Gastrocnemius medialis (tissue), 4 donors: ENCODE data around the gene SCGB1D1. TPM values are rescaled to one million over a fixed set of nuclear protein-coding genes. Genes with fewer than 3 reads are reported as not detected.

ENCODE experiments used
- ATAC-seq, 2 donors: fragments of 150-250 bp; one replicate each; pipeline ENCODE4 v1.9.1; 2016
- DNase-seq, 2 donors: peaks; one replicate each; pipeline ENCODE4 v3.0.0-alpha.2; 2019
- H3K27ac ChIP-seq, 4 donors: fragments of 200-600 bp; sonication (generic); 1 replicate in 1 of 4; 2 replicates in 3 of 4; pipeline ENCODE4 v1.5.1; 2016 to 2018; ENCODE audit warnings: mild to moderate bottlenecking in 2 of 4, moderate library complexity in 1 of 4
- H3K27me3 ChIP-seq, 3 donors: fragments of 200-600 bp; sonication (generic) in 2 of 3; 1 replicate in 1 of 3; 2 replicates in 2 of 3; pipeline versions ENCODE4 v1.5.1 to v1.6.0; 2016 to 2019; ENCODE audit warnings: mild to moderate bottlenecking in 1 of 3, moderate library complexity in 1 of 3
- H3K36me3 ChIP-seq, 2 donors: fragments of 200-600 bp; sonication (generic) in 1 of 2; one replicate each; pipeline ENCODE4 v1.5.1; 2017 to 2018
- H3K4me1 ChIP-seq, 2 donors: fragments of 200-600 bp; sonication (generic) in 1 of 2; one replicate each; pipeline ENCODE4 v1.5.1; 2016 to 2017; ENCODE audit warnings: mild to moderate bottlenecking in 2 of 2
- H3K4me3 ChIP-seq, 4 donors: fragments of 200-600 bp; sonication (generic) in 3 of 4; 1 replicate in 1 of 4; 2 replicates in 3 of 4; pipeline ENCODE4 v1.5.1; 2016 to 2019; ENCODE audit warnings: mild to moderate bottlenecking in 2 of 4
- H3K9me3 ChIP-seq, 3 donors: fragments of 200-600 bp; sonication (generic) in 2 of 3; 1 replicate in 1 of 3; 2 replicates in 2 of 3; pipeline ENCODE4 v1.5.1; 2016 to 2019
- CTCF ChIP-seq, 5 experiments: fragments of 450-650 bp in 3 of 5; fragments of 200-600 bp in 2 of 5; sonication (generic) in 2 of 5; IDR thresholded peaks in 4 of 5; conservative IDR thresholded peaks in 1 of 5; 1 replicate in 4 of 5; 2 replicates in 1 of 5; pipeline ENCODE4 v1.5.1; 2016 to 2019; ENCODE audit warnings: antibody characterized with exemption in 5 of 5, mild to moderate bottlenecking in 3 of 5, moderate library complexity in 3 of 5
- POLR2A ChIP-seq, 2 donors: fragments of 450-650 bp; IDR thresholded peaks; one replicate each; pipeline ENCODE4 v1.6.1; 2017; ENCODE audit warnings: antibody characterized with exemption in 2 of 2, mild to moderate bottlenecking in 2 of 2, moderate library complexity in 2 of 2
- in situ Hi-C, 4 donors: fragments of 200-750 bp; cut with MboI; loops; one replicate each; pipeline versions ENCODE4 v1.15.0 to v1.8.0; 2017; ENCODE audit warnings: low sequenced_read_pairs in 4 of 4
- intact Hi-C: fragments of 100-400 bp; cut with DNase I; formaldehyde crosslinking; loops from one replicate; pipeline ENCODE4 v1.15.1; 2023; ENCODE audit warnings: low total_unique reads
- total RNA-seq, 4 donors: library from RNA; depleted of rRNA; stranded (reverse); fragments of >200 nt; gene quantifications; one replicate each; pipeline versions ENCODE4 v1.1.0 to v1.2.3, GENCODE V29; 2016

Gene SCGB1D1
- total RNA-seq: not detected

DNA sequence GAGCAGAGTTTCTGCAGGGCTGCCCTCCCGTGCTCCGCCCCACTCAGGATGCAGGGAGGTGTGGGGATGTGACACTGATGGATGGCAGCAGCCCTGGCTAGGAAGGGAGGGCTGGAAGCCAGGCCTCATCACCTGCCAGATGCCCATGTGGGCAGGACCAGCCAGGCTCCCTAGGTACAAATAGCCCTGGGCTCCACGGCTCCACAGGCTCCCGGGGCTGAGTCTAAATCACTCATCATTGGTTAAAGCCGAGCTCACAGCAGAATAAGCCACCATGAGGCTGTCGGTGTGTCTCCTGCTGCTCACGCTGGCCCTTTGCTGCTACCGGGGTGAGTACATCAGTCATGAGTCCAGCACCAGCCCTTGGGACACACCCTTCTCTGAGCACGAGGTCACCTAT lies at the start of gene SCGB1D1:
Gene SCGB1D1 (plus strand): TSS at position 206 of the 400 bp plus-strand sequence. CDS start 69 bp downstream, at position 275.
- in situ Hi-C loops: no loop called here

DNA sequence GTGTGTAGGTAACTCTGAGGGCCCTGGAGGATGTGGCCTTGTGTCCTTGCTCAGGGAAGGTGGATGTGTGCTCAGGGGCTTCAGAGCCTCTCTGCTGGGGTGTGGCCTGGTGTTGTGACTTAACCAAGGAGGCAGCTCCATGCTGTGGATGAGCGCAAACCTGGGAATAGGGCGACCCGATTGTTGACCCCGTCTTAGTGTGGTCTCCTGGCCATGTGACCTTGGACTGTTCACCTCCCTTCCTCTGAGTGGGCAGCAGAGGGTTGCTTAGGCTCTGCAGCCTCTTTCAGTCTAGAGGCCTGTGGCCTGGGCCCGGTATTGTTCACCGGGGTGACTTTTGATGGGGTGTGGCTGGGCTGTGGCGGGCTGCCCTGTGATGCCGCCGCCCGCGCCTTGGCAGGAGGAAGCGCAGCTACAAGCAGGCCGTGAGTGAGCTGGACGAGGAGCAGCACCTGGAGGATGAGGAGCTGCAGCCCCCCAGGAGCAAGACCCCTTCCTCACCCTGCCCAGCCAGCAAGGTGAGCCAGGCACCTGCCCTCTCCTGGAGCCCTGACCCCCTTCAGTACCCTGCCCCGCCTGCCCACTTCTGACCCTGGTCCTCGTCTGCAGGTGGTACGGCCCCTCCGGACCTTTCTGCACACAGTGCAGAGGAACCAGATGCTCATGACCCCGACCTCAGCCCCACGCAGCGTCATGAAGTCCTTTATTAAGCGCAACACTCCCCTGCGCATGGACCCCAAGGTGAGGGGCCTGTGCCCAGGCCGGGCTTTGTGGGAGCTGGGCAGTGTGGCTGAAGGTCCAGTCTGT lies 49.5 kb upstream of the SCGB1D1 start:
- no peak for ATAC-seq
- intact Hi-C loops: no loop called here
- no peak for DNase-seq
- H3K36me3 ChIP-seq: peaks cover 0 to 43% of the 10 kb centered on the region in 2 donors
- no peak overlapping the region for H3K4me3 ChIP-seq
- no peaks in the 10 kb centered on the region for H3K27me3 ChIP-seq
- no peak overlapping the region for H3K27ac ChIP-seq
- H3K9me3 ChIP-seq: no peaks in the 10 kb centered on the region
- in situ Hi-C loops: no loop called here
- H3K4me1 ChIP-seq: no peaks in the 10 kb centered on the region
- TF ChIP-seq POLR2A (IDR thresholded peaks at IDR 0.05): no peak

More for the DNA sequence above, at the start of gene SCGB1D1:
- Histone ChIP-seq H3K27me3 (peaks cover 0 to 3% (median 0%) of the 10 kb centered on the region in 3 donors), H3K9me3 (no peaks in the 10 kb centered on the region), H3K4me3 (no peak within 1 kb of the TSS), H3K4me1 (no peaks in the 10 kb centered on the region), H3K27ac (no peak within 1 kb of the TSS), H3K36me3 (no peaks in the 10 kb centered on the region)
- no peak for ATAC-seq
- intact Hi-C loops: no loop called here
- TF ChIP-seq CTCF (IDR thresholded peaks at IDR 0.05 in 4 of 5, conservative IDR thresholded peaks at IDR 0.05 in 1 of 5): no peak
- TF ChIP-seq POLR2A (IDR thresholded peaks at IDR 0.05): no peak
- DNase-seq: no peak

DNA sequence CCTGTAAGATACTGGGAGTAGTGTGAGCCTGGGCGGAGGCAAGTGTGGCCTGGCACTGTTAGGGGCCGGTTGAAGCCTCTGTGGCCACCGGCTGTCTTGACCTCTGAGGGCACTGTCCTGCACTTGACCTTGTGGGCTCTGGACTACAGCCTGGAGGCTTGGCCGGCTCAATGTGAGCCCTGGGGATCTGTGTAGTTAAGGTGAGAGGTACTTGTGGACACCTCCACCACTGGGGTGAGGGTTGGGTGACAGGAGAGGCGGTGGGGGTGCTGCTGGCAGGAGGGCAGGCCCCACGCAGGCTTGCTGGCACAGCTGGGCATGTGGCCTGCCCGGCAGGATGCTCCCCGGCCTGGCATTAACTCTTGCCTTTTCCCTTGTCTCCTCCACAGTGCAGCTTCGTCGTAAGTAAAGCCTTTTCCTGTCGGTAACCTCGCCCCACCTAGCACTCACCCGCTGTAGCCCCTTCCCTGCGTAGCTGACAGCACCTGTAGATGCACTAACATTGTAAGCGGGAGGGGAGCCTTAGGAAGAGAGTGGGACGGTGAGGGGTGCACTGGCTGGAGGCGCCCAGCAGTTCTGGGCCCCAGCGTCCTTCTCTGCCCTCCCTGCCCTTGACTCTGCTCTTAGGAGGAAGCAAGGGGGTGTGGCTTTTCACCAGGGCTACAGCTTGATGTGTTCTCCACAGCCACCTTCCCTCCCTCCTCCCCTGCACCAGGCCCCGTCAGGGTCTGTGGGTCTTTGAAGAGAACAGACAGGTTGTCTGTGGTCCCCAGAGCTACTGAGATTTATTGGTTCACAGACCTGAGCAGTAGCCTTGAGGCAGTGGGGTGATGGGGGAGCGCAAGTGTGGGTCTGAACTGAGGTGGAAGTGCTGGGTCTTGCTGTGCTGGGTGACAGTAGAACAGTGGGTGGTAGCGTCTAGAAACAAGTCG lies 48.6 kb upstream of the SCGB1D1 start:
- in situ Hi-C loops (no loop called here), intact Hi-C loops (no loop called here)
- TF ChIP-seq POLR2A (IDR thresholded peaks at IDR 0.05) (no peak), CTCF (IDR thresholded peaks at IDR 0.05 in 4 of 5, conservative IDR thresholded peaks at IDR 0.05 in 1 of 5) (no peak)
- H3K27me3 ChIP-seq: no peaks in the 10 kb centered on the region
- H3K36me3 ChIP-seq: peaks cover 0 to 50% of the 10 kb centered on the region in 2 donors
- no peaks in the 10 kb centered on the region for H3K9me3 ChIP-seq
- no peak overlapping the region for H3K27ac ChIP-seq
- H3K4me1 ChIP-seq: no peaks in the 10 kb centered on the region
- no peak for ATAC-seq
- DNase-seq: no peak
- no peak overlapping the region for H3K4me3 ChIP-seq

DNA sequence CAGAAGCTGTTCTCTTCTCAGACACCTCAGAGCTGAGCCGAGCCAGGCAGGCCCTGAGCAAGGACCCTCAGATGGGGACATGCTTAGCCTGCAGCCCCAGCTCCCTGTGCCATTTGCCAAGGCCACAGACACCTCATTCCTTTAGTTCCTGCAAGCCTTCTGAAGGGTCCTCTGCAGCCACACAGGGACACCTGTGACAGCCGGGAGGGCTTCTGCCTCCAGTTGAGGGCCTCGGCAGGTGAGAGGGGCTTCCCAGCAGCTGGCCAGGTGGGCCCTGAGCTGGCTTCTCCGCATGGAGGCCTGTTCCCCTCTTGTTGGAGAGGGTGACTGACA lies 48.0 kb upstream of the SCGB1D1 start:
- in situ Hi-C loops (no loop called here), intact Hi-C loops (no loop called here)
- TF ChIP-seq POLR2A (IDR thresholded peaks at IDR 0.05) (no peak), CTCF (IDR thresholded peaks at IDR 0.05 in 4 of 5, conservative IDR thresholded peaks at IDR 0.05 in 1 of 5) (no peak)
- no peak overlapping the region for H3K4me3 ChIP-seq
- DNase-seq: no peak
- no peaks in the 10 kb centered on the region for H3K9me3 ChIP-seq
- H3K4me1 ChIP-seq: no peaks in the 10 kb centered on the region
- H3K36me3 ChIP-seq: peaks cover 0 to 52% of the 10 kb centered on the region in 2 donors
- H3K27ac ChIP-seq: no peak overlapping the region
- no peaks in the 10 kb centered on the region for H3K27me3 ChIP-seq
- ATAC-seq: no peak

DNA sequence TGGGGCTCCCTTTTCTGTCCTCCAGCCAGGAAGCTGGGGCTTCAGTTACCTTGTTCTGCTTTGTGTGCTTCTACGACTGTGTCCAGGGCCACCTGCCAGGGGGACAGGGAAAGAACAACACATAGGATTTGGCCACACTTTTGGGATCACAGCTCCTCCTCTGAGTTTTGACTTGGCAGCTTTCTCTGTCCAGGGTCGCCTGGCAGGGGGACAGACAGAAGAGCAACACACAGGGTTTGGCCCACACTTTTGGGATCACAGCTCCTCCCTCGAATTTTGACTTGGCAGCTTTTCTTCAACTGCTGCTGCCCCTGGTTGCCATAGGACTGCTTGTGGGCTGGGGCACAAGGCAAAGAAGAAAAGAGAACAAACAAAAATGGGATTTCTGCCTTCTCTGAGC lies 47.1 kb upstream of the SCGB1D1 start:
- no peaks in the 10 kb centered on the region for H3K4me1 ChIP-seq
- intact Hi-C loops: no loop called here
- TF ChIP-seq CTCF (IDR thresholded peaks at IDR 0.05 in 4 of 5, conservative IDR thresholded peaks at IDR 0.05 in 1 of 5) (no peak), POLR2A (IDR thresholded peaks at IDR 0.05) (no peak)
- H3K36me3 ChIP-seq: peaks cover 0 to 59% of the 10 kb centered on the region in 2 donors
- in situ Hi-C loops: no loop called here
- no peak overlapping the region for H3K4me3 ChIP-seq
- ATAC-seq (no peak), DNase-seq (no peak)
- no peaks in the 10 kb centered on the region for H3K9me3 ChIP-seq
- no peaks in the 10 kb centered on the region for H3K27me3 ChIP-seq
- no peak overlapping the region for H3K27ac ChIP-seq
